HG02759 (cell line): ENCODE measurements around the gene RNF148.
"Not testable (repeated sequence)": the region's sequence is repeated elsewhere in the genome, so short reads cannot be mapped to it uniquely, and the experiment has no call there.

Experiments
- ATAC-seq: cut with Tn5 transposase; IDR thresholded peaks from one replicate; pipeline ENCODE4 v1.9.1; 2021; ENCODE audit warnings: mild to moderate bottlenecking, moderate library complexity; ENCODE audit not compliant: unreplicated experiment

The RNF148 gene

DNA sequence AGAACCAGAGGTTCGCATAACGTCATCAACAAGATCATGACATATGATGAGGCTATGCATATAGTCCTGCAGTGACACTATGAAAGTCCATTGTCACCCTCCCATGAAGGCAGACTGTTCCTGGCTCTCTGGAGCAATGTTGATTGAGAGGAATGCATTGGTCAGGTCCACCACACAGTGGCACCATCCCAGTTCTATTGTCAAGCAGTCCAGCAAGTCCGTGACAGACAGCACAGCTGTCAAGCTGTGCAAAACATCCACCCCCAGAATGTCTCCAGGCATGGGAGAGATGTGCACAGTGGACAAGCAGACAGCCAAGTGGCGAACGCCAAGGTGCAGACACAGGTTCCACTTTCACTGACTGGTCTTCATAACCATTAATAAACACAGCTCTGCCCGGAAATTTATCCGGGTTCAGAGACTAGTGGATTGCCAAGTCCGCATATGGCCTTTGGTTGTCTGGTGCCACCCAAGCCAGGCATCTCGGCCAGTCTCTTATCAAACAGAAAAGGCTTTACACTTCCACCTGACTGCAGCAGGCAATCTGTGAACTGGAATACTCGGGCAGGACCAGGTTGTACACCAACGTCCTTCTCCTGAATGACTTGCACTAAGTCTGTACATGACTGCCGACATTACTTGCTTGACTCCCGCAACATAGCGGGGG lies 11.0 kb downstream of the RNF148 start:
- no peak for ATAC-seq

- no peak for ATAC-seq
Measured at GRCh38 chr7:122689346-122690109, 13.2 kb downstream of the RNF148 start.

DNA sequence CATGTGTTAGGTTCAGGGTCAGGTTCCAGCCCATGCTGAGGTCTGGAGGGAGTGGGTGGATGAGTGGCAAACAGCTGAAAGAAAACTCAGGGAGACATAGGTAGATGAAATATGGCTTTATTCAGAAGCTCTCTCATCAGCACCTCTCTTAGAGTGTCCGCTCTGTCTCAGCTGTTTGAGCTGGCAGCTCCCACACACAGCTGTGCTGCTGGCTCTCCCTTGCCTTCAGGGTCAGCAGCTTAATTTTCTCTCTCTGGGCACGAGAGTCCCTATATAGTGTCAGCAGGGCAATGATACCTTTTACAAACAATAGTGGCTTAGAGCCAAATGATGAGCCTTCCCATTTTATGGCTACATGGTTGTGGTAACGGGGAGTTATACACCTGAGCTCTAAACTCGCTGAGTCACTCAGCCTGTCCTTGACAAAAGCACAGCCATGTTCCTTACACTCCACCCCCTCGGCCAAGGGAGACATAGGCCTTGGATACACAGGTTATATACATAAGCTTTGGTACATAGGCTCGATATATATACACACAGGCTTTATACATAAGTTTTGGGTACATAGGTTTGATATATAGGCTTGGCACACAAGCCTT lies 14.2 kb downstream of the RNF148 start:
- ATAC-seq, result no peak

- no peak for ATAC-seq
Measured at GRCh38 chr7:122686360-122686878, 16.3 kb downstream of the RNF148 start.

DNA sequence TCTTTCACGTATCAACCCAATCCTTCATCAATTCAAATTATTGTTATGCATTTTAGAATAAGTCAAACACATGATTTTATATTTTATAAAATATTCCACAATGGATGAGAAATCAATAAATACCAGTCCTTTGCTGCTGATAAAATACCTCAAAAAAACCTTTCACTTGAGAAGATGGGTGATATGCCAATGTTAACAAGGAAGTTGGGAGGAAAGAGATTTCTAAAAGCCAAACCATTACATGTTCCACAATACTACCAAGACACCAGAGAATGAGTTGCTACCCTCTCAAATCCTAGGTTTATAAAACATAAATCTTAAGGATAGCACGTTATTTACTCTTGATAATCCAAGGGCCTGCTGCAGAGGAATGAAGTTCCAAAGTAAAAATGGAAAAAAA lies 18.2 kb downstream of the RNF148 start:
- no peak for ATAC-seq

DNA sequence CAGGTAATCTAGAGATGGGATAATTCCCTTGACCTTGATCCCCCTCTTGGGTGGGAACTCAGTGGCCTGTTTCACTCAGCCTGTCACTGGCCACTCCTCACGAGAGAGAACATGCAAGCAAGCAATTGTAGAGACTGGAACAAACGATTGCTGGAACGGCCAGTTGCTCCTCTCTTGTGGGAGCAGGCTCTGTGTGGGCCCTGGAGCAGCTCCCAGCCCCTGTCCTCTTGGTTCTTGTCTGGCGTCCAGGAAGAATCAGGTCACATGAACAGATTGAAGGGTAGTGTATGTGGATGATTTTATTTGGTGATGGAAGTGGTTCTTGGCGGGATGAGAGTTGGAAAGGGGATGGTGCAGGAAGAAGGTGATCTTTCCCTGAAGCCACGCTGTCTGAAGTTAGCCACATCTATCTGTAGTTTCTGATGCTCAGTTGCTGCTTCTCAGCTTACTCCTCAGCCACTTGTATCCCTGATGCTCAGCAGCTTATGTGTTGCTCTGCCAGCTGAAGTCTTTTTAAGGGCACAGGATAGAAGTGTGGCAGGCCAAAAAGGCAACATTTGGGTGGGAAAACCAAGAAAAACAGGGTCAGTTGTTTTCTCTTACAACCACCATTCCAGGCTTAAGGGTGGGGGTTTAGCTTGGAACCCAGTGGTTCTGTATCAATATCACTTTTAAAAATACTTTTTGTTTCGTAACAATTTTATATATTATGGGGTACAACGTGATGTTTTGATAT lies 19.7 kb downstream of the RNF148 start:
- ATAC-seq, result no peak

DNA sequence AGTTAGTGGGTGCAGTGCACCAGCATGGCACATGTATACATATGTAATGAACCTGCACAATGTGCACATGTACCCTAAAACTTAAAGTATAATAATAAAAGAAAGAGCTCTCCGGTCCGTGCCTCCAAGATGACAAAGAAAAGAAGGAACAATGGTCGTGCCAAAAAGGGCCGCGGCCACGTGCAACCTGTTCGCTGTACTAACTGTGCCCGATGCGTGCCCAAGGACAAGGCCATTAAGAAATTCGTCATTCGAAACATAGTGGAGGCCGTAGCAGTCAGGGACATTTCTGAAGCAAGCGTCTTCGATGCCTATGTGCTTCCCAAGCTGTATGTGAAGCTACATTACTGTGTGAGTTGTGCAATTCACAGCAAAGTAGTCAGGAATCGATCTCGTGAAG lies 21.5 kb downstream of the RNF148 start:
- not testable (repeated sequence) for ATAC-seq

DNA sequence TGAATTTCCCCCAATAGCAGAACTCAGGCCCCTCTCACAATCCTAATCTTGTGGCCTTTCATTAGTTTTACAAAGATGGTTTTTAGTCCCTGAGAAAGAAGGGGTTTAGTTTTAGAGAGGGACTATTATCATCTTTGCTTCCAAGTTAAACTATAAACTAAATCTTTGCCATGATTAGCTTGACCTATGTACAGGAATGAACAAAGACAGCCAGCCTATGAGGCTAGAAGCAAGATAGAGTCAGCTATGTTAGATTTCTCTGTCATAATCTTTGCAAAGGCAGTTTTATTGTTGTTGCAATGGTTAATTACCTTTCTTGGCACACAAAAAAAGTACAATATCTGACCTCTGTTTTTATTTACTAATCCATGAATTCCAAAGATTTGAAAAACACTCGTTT lies 22.9 kb downstream of the RNF148 start:
- no peak for ATAC-seq

DNA sequence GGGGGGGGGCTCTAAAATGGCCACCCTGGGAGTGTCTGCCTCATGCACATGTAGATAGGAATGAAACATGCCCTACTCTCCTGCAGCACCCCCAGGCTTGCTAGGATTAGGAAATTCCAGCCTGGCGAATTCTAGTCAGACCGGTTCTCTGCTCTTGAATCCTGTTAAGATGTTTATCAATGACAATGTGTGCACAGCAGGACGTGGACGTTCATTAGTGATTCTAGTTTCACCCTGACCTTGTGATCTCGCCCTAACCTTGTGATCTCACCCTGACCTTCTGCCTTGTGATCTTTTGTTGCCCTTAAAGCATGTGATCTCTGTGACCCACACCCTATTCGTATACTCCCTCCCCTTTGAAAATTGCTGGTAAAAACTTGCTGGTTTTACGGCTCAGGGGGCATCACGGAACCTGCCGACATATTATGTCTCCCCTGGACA lies 23.4 kb downstream of the RNF148 start:
- not testable (repeated sequence) for ATAC-seq

GRCh38 chr7:122677149-122677548 lies 25.6 kb downstream of the RNF148 start:
- no peak for ATAC-seq

DNA sequence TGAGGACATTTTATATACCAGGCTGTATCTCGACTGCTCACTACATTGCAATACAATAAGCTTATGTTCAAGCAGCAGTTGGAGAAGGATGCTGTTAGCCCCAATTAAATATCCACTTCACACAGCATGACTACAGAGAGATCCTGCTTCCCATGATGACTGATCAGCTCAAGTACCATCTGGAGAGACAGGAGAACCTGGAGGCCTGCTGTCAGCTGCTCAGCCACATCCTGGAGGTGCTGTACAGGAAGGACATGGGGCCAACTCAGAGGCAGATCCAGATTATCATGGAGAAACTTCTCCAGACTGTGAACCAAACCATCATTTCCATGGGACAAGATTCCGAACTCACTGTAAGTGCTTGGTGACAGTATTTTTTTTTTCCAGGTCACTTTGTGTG lies 26.3 kb downstream of the RNF148 start:
- no peak for ATAC-seq

GRCh38 chr7:122675621-122676020 lies 27.1 kb downstream of the RNF148 start:
- no peak for ATAC-seq

- ATAC-seq, result no peak
Measured at GRCh38 chr7:122675011-122675410, 27.7 kb downstream of the RNF148 start.

DNA sequence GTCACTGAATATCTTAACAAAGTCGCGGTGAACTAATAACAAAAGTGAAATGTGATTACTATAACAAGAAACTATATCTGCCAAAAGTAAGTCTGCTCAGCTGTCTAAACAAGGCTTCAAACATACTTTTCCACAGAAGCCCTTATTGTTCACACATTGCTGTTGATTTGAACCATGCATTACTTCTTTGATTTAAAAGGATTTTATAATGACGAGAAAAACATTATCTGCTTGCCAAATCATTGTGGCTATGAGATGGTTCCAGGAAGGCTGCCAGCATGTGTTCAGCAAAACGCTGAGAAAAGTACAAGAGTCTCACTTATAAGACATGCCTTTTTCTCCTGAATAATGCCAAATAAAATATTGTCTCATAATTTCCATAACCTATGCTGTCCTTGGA lies 28.2 kb downstream of the RNF148 start:
- ATAC-seq, result no peak

GRCh38 chr7:122673951-122674350 lies 28.8 kb downstream of the RNF148 start:
- ATAC-seq, result no peak

GRCh38 chr7:122672536-122672935 lies 30.2 kb downstream of the RNF148 start:
- no peak for ATAC-seq

DNA sequence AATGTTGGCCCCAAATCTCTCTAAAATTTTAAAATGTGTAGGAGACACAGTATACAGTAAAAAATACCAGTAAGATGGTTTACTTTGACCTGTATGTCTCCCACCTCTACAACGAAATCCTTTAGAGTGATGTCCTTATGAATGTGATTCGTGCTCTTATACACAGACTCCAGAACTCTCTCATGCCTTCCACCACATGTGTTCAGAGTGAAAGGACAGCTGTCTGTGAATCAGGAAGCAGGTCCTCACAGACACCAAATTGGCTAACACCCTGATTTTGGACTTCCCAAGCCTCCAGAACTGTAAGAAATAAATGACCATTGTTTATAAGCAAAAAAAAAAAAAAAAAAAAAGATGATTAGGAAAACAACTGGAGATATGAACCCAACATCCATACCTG lies 39.0 kb downstream of the RNF148 start:
- no peak for ATAC-seq

GRCh38 chr7:122658856-122659255 lies 43.9 kb downstream of the RNF148 start:
- ATAC-seq, result no peak

- no peak for ATAC-seq
Measured at GRCh38 chr7:122653685-122654084, 49.0 kb downstream of the RNF148 start.

DNA sequence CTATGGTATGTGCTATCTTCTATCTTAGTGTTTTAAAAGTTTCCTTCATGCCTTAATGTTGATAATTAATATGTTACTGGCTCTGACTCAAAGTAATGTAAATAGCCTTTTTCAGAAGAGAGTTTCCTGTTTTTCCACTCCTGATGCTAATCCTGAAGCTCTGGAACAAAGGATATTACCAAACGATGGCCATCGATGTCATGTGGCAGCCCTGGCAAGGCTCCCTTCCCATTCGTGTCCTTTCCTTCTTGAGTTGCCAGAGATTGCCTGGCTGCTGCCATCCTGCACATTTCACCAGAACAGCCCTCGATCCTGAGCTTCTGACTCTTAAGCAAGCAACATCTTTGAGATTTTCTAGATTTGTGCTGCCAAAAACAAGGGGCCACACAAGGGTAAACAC lies 49.8 kb downstream of the RNF148 start:
- no peak for ATAC-seq
